ENCODE results near the gene AGPAT4. TPM values are rescaled to one million over a fixed set of nuclear protein-coding genes. Genes with fewer than 3 reads are reported as not detected.
"Not testable (repeated sequence)": the region's sequence is repeated elsewhere in the genome, so short reads cannot be mapped to it uniquely, and the experiment has no call there.

AGPAT4 gene
- total RNA-seq, 1 experiment from 2014 or later = 15.5 TPM

DNA sequence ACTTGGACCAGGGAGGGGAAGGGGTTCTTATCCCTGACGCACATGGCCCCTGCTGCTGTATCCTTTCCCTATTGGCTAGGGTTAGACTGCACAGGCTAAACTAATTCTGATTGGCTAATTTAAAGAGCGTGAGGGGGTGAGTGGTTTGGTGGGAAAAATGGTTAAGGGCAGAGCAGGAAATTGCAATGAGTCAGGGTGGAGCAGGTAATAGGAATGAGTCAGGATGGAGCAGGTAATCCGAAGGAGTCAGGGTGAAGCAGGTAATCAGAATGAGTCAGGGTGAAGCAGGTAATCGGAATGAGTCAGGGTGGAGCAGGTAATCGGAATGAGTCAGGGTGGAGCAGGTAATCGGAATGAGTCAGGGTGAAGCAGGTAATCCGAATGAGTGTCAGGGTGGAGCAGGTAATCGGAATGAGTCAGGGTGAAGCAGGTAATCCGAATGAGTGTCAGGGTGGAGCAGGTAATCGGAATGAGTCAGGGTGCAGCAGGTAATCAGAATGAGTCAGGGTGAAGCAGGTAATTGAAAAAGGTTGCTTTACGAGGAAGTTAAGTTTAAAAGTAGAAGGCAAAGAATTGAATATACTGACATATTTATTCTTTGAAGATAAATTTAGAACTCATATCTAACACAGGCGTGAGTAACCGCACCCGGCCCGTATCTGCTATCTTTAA is 41.5 kb upstream of the AGPAT4 start:
- H3K9me2 ChIP-seq (ENCODE audit: insufficient read depth); RAD21 ChIA-PET (ENCODE audit: low non-redundant PET in 1 of 2, low total read pairs in 2 of 2, uncharacterized antibody in 2 of 2, unreplicated experiment in 2 of 2); H3K9me3 ChIP-seq (ENCODE audit: control insufficient read depth in 1 of 2, insufficient read depth in 1 of 2, low read depth in 1 of 2, low read length in 2 of 2); BruUV-seq (replicated peaks); CTCF ChIA-PET; H3K27me3 ChIP-seq (ENCODE audit: insufficient read depth, low read length); H3K36me3 ChIP-seq (ENCODE audit: control insufficient read depth in 1 of 2, insufficient read depth in 2 of 2, low read length in 2 of 2); H3K4me3 ChIP-seq (replicated peaks in 1 of 2; ENCODE audit: low read depth in 1 of 2, low read length in 2 of 2); H4K20me1 ChIP-seq (ENCODE audit: insufficient read depth); H3K9ac ChIP-seq (ENCODE audit: low read length); POLR2A ChIA-PET; H3K79me2 ChIP-seq (ENCODE audit: insufficient read depth, low read length); H2AFZ ChIP-seq (ENCODE audit: low read depth, low read length, poor library complexity, severe bottlenecking): not testable (repeated sequence)
- Histone ChIP-seq H3K4me2 (ENCODE audit: low read length) (peak overlapping the region; percentile 21; the same call in 1 of the 2 replicates), H3K27ac (ENCODE audit: low read depth, low read length) (peak overlapping the region; percentile 15; the same call in 1 of the 2 replicates), H3K4me1 (ENCODE audit: control insufficient read depth in 1 of 2, insufficient read depth in 2 of 2, low read length in 2 of 2) (peaks cover 0 to 22% of the 10 kb centered on the region in 2 experiments; a peak in 2 of 4 replicates)
- DNase-seq (ENCODE audit: low read depth, low spot score) (peak; percentile 67), ATAC-seq (peak; percentile 40; the same call in 1 of the 2 replicates)
- intact Hi-C loops (cut with micrococcal nuclease) = loop anchor here (5.0 kb wide), 1 partner anchor 88 kb away; no protein-coding TSS in a partner anchor
- TF ChIP-seq SP1 (IDR thresholded peaks at IDR 0.05; ENCODE audit: low read depth) = peak; percentile 76
- TF ChIP-seq JUND (IDR thresholded peaks at IDR 0.05) = peak; percentile 90
- peak; percentile 13; the same call in 1 of the 2 replicates for TF ChIP-seq RAD21 (IDR thresholded peaks at IDR 0.05; ENCODE audit: low read depth)
- peak; percentile 94 for TF ChIP-seq CBX3 (IDR thresholded peaks at IDR 0.05; ENCODE audit: low read depth)
- peak; percentile 38; the same call in 1 of the 2 replicates for TF ChIP-seq CEBPB (IDR thresholded peaks at IDR 0.05; ENCODE audit: low read depth)
- TF ChIP-seq, protein P1, sequence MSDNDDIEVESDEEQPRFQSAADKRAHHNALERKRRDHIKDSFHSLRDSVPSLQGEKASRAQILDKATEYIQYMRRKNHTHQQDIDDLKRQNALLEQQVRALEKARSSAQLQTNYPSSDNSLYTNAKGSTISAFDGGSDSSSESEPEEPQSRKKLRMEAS (IDR thresholded peaks at IDR 0.05) = 0 out of 2 replicates have a peak, but pooled peaks have one; percentile 44
- peak; percentile 28; the same call in 1 of the 2 replicates for TF ChIP-seq POLR2AphosphoS5 (IDR thresholded peaks at IDR 0.05; ENCODE audit: low read depth, low read length)
- peak; percentile 92 for TF ChIP-seq FOSL1 (IDR thresholded peaks at IDR 0.05; ENCODE audit: low read depth)

DNA sequence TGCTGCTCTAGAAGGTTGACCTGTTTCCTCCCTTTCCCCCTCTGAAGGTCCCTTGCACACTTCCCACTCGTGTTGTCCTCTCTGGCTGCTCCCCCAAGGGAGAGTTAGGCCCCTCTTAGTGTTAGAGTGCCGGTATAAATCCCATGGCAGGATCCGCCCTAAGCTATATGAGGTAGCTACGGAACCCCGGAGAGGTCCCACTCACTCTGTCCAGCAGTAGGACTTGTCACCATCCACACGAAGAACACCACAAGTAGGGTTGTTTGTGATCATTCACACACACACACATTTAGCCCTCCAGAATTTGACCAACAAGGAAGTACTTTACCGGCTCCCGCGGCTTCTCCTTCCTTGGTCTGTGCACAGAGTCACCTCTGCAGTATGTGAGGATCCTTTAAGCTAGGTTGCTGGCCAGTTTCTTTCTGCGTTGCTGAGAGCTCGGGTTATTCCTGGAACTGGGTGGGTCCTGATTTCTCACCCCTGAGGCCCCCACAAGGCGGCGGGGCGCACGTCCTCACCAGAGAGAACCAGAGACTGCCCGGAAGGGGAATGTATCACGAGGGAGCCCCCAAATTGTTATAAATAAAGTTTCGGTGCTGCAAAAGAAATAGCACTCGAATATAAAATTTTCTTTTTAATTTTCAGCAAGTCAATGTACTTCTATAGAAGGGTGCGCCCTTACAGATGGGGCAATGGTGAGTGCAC is 40.8 kb upstream of the AGPAT4 start:
- Histone ChIP-seq H3K4me1 (ENCODE audit: control insufficient read depth in 1 of 2, insufficient read depth in 2 of 2, low read length in 2 of 2) (peaks cover 0 to 29% of the 10 kb centered on the region in 2 experiments; a peak in 2 of 4 replicates), H3K27ac (ENCODE audit: low read depth, low read length) (peak overlapping the region; percentile 15; the same call in 1 of the 2 replicates), H3K4me2 (ENCODE audit: low read length) (peak overlapping the region; percentile 21; the same call in 1 of the 2 replicates)
- H4K20me1 ChIP-seq (ENCODE audit: insufficient read depth); DNase-seq (ENCODE audit: low read depth, low spot score); H3K9me3 ChIP-seq (ENCODE audit: control insufficient read depth in 1 of 2, insufficient read depth in 1 of 2, low read depth in 1 of 2, low read length in 2 of 2); ATAC-seq; POLR2A ChIA-PET; H3K4me3 ChIP-seq (replicated peaks in 1 of 2; ENCODE audit: low read depth in 1 of 2, low read length in 2 of 2); CTCF ChIA-PET; H3K9me2 ChIP-seq (ENCODE audit: insufficient read depth); RAD21 ChIA-PET (ENCODE audit: low non-redundant PET in 1 of 2, low total read pairs in 2 of 2, uncharacterized antibody in 2 of 2, unreplicated experiment in 2 of 2); H3K79me2 ChIP-seq (ENCODE audit: insufficient read depth, low read length); H3K27me3 ChIP-seq (ENCODE audit: insufficient read depth, low read length); H2AFZ ChIP-seq (ENCODE audit: low read depth, low read length, poor library complexity, severe bottlenecking); H3K36me3 ChIP-seq (ENCODE audit: control insufficient read depth in 1 of 2, insufficient read depth in 2 of 2, low read length in 2 of 2); BruUV-seq (replicated peaks); H3K9ac ChIP-seq (ENCODE audit: low read length): not testable (repeated sequence)
- intact Hi-C loops (cut with micrococcal nuclease) = loop anchor here (5.0 kb wide), 1 partner anchor 87 kb away; no protein-coding TSS in a partner anchor

Data from HCT116 (cell line).